AG09309 (cell line): Measurements from ENCODE around the gene TMEM271.

Experiments used
- DNase-seq: peaks from one replicate; pipeline ENCODE4 v3.0.0-alpha.2; 2010; ENCODE audit warnings: low read depth
- H3K4me3 ChIP-seq: 2 replicates; pipeline ENCODE4 v1.5.1; 2011; ENCODE audit warnings: mild to moderate bottlenecking, low read depth, low read length, moderate library complexity; ENCODE audit not compliant: control insufficient read depth
- CTCF ChIP-seq: IDR thresholded peaks from 2 replicates; pipeline ENCODE4 v1.5.1; 2011; ENCODE audit warnings: mild to moderate bottlenecking, low read depth, low read length, inconsistent platforms; ENCODE audit not compliant: insufficient read depth, control insufficient read depth; ENCODE audit errors: missing control alignments

TMEM271 gene

DNA sequence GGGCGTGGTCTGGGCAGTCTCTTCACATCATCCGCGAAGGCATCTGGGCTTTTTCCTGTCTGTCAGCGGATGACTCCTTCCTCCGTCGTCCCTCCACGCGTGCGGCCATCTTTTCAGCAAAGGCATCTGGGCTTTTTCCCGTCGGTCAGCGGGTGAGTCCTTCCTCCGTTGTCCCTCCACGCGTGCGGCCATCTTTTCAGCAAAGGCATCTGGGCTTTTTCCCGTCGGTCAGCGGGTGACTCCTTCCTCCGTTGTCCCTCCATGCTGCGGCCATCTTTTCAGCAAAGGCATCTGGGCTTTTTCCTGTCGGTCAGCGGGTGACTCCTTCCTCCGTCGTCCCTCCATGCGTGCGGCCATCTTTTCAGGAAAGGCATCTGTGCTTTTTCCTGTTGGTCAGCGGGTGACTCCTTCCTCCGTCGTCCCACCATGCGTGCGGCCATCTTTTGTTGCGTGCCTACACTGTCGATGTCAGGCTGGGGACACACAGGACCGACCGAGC lies 12.3 kb upstream of the TMEM271 start:
- DNase-seq, result no peak
- TF ChIP-seq CTCF, result no peak
- H3K4me3 ChIP-seq, result no peak overlapping the region

GRCh38 chr4:587671-588350 lies 11.7 kb upstream of the TMEM271 start:
- H3K4me3 ChIP-seq, result no peak overlapping the region
- no peak for TF ChIP-seq CTCF
- DNase-seq, result no peak

DNA sequence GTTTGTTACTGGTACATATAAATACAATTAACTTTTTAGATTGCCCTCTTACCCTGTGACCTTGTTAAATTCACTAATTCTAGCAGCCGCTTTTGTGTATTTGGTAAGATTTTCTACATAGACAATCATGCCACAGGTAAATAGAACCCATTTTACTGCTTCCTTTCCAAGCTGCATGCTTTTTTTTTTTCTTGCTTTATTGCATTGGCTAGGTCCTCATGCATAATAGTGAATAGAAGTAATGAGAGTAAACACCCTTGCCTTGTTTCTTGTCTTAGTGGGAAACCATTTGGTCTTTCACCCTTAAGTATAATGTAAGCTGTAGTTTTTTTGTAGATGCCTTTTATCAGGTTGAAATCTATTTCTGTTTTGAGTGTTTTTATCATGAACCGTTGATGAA lies 7.7 kb upstream of the TMEM271 start:
- DNase-seq, result no peak
- no peak overlapping the region for H3K4me3 ChIP-seq
- TF ChIP-seq CTCF, result no peak

- no peak for DNase-seq
- TF ChIP-seq CTCF, result no peak
- no peak overlapping the region for H3K4me3 ChIP-seq
Measured at GRCh38 chr4:581753-582361, 5.8 kb upstream of the TMEM271 start.

- H3K4me3 ChIP-seq, result no peak overlapping the region
- DNase-seq, result no peak
- TF ChIP-seq CTCF, result no peak
Measured at GRCh38 chr4:581181-581580, 5.1 kb upstream of the TMEM271 start.

- TF ChIP-seq CTCF, result no peak
- H3K4me3 ChIP-seq, result no peak overlapping the region
- no peak for DNase-seq
Measured at GRCh38 chr4:579543-580175, 3.6 kb upstream of the TMEM271 start.
